Esophagus squamous epithelium (tissue), 5 donors: ENCODE results near the gene DNAJC10. TPM values are rescaled to one million over a fixed set of nuclear protein-coding genes. Genes with fewer than 3 reads are reported as not detected.

Experiments
- DNase-seq: peaks from one replicate; lab custom pipeline; 2025; lab: John Stamatoyannopoulos, UW
- H3K27ac ChIP-seq, 4 donors: fragments of 200-600 bp; sonication (generic); one replicate each; pipeline ENCODE4 v1.5.1; 2016 to 2019; ENCODE audit warnings: mild to moderate bottlenecking in 1 of 4
- H3K27me3 ChIP-seq, 4 donors: fragments of 200-600 bp; sonication (generic); 1 replicate in 3 of 4; 2 replicates in 1 of 4; pipeline versions ENCODE4 v1.5.1 to v1.6.0; 2017 to 2021; ENCODE audit warnings: antibody characterized with exemption in 1 of 4
- H3K36me3 ChIP-seq, 3 donors: fragments of 200-600 bp; sonication (generic); one replicate each; pipeline ENCODE4 v1.5.1; 2016 to 2019
- H3K4me1 ChIP-seq, 3 donors: fragments of 200-600 bp; sonication (generic); one replicate each; pipeline ENCODE4 v1.5.1; 2017 to 2019
- H3K4me3 ChIP-seq, 4 donors: fragments of 200-600 bp; sonication (generic); 1 replicate in 3 of 4; 2 replicates in 1 of 4; pipeline ENCODE4 v1.5.1; 2016 to 2019; ENCODE audit warnings: mild to moderate bottlenecking in 2 of 4, moderate library complexity in 1 of 4
- H3K9me3 ChIP-seq, 3 donors: fragments of 200-600 bp; sonication (generic); one replicate each; pipeline ENCODE4 v1.5.1; 2016 to 2019
- CTCF ChIP-seq, 6 experiments: fragments of 450-650 bp in 4 of 6; fragments of 200-600 bp in 2 of 6; sonication (generic) in 2 of 6; IDR thresholded peaks; one replicate each; pipeline ENCODE4 v1.5.1; 2016 to 2019; ENCODE audit warnings: antibody characterized with exemption in 6 of 6, mild to moderate bottlenecking in 4 of 6, moderate library complexity in 4 of 6
- POLR2A ChIP-seq, 4 donors: fragments of 450-650 bp; IDR thresholded peaks; one replicate each; pipeline ENCODE4 v1.6.1; 2017; ENCODE audit warnings: antibody characterized with exemption in 4 of 4, mild to moderate bottlenecking in 4 of 4, moderate library complexity in 3 of 4
- WGBS, 2 donors: methylation state at CpG; one replicate each; pipeline ENCODE4 v1.1.5; 2018; 5-methylcytosine and 5-hydroxymethylcytosine counted together
- intact Hi-C: fragments of 100-400 bp; cut with DNase I; formaldehyde crosslinking; loops from one replicate; pipeline ENCODE4 v1.15.0; 2022
- total RNA-seq, 4 donors: library from RNA; depleted of rRNA; stranded (reverse); fragments of >200 nt; gene quantifications; one replicate each; pipeline ENCODE4 v1.1.0, GENCODE V29; 2016
- donor health status: DM: yes; HTN: yes; CAD: no.

DNAJC10 gene
- total RNA-seq, 4 donors from 2014 or later = 26.0 to 46.0 (median 32.3) TPM

- TF ChIP-seq POLR2A (IDR thresholded peaks at IDR 0.05) = no peak
- no peak for TF ChIP-seq CTCF (IDR thresholded peaks at IDR 0.05)
- DNase-seq = no peak
- no peaks in the 10 kb centered on the region for H3K36me3 ChIP-seq
- intact Hi-C loops = no loop called here
- no peak overlapping the region for H3K27ac ChIP-seq
- H3K4me1 ChIP-seq = no peaks in the 10 kb centered on the region
- no peak overlapping the region for H3K4me3 ChIP-seq
- H3K27me3 ChIP-seq = no peaks in the 10 kb centered on the region
- 75 to 84% methylated on average over 2 to 3 of the region's 3 CpGs for WGBS, 2 donors
- no peaks in the 10 kb centered on the region for H3K9me3 ChIP-seq
These were observed 98.7 kb downstream of the DNAJC10 start for GRCh38 chr2:182814804-182815203.

GRCh38 chr2:182816866-182817265, 100.8 kb downstream of the DNAJC10 start:
- Histone ChIP-seq H3K4me3 (no peak overlapping the region), H3K27ac (no peak overlapping the region), H3K9me3 (no peaks in the 10 kb centered on the region), H3K4me1 (no peaks in the 10 kb centered on the region), H3K27me3 (no peaks in the 10 kb centered on the region), H3K36me3 (no peaks in the 10 kb centered on the region)
- intact Hi-C loops = no loop called here
- TF ChIP-seq POLR2A (IDR thresholded peaks at IDR 0.05) = no peak
- TF ChIP-seq CTCF (IDR thresholded peaks at IDR 0.05) = no peak
- no peak for DNase-seq

GRCh38 chr2:182817558-182817957, 101.5 kb downstream of the DNAJC10 start:
- H3K4me1 ChIP-seq = no peaks in the 10 kb centered on the region
- no peak for TF ChIP-seq CTCF (IDR thresholded peaks at IDR 0.05)
- no peak for TF ChIP-seq POLR2A (IDR thresholded peaks at IDR 0.05)
- no peak overlapping the region for H3K27ac ChIP-seq
- no peaks in the 10 kb centered on the region for H3K9me3 ChIP-seq
- intact Hi-C loops = no loop called here
- DNase-seq = no peak
- no peak overlapping the region for H3K4me3 ChIP-seq
- WGBS, 2 donors = 66 to 71% methylated on average over 2 of the region's 2 CpGs
- no peaks in the 10 kb centered on the region for H3K36me3 ChIP-seq
- H3K27me3 ChIP-seq = no peaks in the 10 kb centered on the region

- 56 to 60% methylated on average over 3 of the region's 3 CpGs for WGBS, 2 donors
- H3K27ac ChIP-seq = no peak overlapping the region
- H3K36me3 ChIP-seq = no peaks in the 10 kb centered on the region
- intact Hi-C loops = no loop called here
- TF ChIP-seq POLR2A (IDR thresholded peaks at IDR 0.05) = no peak
- TF ChIP-seq CTCF (IDR thresholded peaks at IDR 0.05) = no peak
- H3K4me3 ChIP-seq = no peak overlapping the region
- H3K27me3 ChIP-seq = no peaks in the 10 kb centered on the region
- no peak for DNase-seq
- H3K9me3 ChIP-seq = no peaks in the 10 kb centered on the region
- no peaks in the 10 kb centered on the region for H3K4me1 ChIP-seq
These were observed 102.4 kb downstream of the DNAJC10 start for GRCh38 chr2:182818501-182818900.

- intact Hi-C loops = no loop called here
- no peaks in the 10 kb centered on the region for H3K36me3 ChIP-seq
- H3K27ac ChIP-seq = no peak overlapping the region
- no peak overlapping the region for H3K4me3 ChIP-seq
- 69 to 75% methylated on average over 4 of the region's 4 CpGs for WGBS, 2 donors
- H3K4me1 ChIP-seq = no peaks in the 10 kb centered on the region
- no peak for TF ChIP-seq POLR2A (IDR thresholded peaks at IDR 0.05)
- no peak for TF ChIP-seq CTCF (IDR thresholded peaks at IDR 0.05)
- DNase-seq = no peak
- H3K27me3 ChIP-seq = no peaks in the 10 kb centered on the region
- no peaks in the 10 kb centered on the region for H3K9me3 ChIP-seq
These were observed 102.9 kb downstream of the DNAJC10 start for GRCh38 chr2:182818925-182819324.
